Inferior parietal cortex (tissue), 1 donor: ENCODE measurements around the gene KCNK5.

Experiments
- DNase-seq: peaks from one replicate; pipeline ENCODE4 v3.0.0-alpha.2; 2016; ENCODE audit errors: extremely low spot score

Gene KCNK5

DNA sequence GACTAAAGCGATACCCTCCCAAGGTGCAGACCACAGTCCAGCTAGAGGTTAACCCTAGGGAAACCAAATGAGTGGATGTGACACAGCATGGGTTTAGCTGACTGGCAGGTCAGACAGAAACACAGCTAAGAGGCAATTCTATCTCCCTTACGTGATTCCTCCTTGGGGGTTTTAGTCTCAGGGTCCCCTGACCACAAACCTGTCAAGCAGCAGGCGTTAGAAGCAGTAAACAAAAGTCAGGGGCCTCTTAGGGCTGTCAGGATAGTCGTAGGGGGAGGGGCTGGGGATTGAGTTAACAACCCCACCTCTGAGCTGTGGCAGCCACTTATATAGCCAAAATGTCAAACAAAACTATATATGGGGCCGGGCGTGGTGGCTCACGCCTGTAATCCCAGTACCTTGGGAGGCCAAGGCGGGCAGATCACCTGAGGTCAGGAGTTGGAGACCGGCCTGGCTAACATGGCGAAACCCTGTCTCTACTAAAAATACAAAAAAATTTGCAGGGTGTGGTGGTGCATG is 13.6 kb downstream of the KCNK5 start:
- DNase-seq, result no peak

DNA sequence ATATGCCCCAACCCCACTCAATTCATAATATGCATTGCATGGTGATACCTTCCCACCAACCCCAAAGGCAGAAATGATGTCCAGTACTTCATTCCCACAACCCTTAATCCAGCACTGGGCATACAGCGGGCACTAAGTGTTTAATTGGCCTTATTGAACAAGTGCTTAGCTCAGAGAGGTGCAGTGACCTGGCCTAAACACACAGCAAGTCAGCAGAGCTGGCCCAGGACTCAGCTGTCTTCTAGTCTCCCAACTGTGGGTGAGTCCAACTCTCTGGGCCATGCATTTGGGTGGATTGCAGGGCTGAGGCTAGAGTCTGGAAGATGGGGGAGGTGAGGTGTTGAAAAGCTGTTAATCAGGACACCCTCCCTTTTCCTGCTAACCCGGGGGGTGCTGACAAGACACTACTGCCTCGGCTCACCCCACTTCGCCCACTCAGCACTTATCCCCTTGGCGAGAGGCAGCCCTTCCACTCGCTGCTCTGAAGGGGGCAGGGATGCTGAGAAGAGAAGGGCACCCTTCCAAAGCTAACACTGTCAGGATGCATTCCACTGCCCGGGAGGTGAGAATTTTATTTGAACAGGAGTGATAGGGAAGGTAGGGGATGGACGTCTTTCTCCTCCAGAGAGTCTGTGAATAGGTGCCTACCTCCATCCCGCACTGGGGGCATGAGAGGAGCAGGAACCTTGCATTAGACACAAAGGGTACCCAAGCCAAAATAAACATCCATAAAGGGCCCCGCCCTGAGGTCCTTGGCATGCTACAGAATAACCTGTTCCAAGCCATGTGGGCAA is 14.2 kb downstream of the KCNK5 start:
- DNase-seq, result no peak

DNA sequence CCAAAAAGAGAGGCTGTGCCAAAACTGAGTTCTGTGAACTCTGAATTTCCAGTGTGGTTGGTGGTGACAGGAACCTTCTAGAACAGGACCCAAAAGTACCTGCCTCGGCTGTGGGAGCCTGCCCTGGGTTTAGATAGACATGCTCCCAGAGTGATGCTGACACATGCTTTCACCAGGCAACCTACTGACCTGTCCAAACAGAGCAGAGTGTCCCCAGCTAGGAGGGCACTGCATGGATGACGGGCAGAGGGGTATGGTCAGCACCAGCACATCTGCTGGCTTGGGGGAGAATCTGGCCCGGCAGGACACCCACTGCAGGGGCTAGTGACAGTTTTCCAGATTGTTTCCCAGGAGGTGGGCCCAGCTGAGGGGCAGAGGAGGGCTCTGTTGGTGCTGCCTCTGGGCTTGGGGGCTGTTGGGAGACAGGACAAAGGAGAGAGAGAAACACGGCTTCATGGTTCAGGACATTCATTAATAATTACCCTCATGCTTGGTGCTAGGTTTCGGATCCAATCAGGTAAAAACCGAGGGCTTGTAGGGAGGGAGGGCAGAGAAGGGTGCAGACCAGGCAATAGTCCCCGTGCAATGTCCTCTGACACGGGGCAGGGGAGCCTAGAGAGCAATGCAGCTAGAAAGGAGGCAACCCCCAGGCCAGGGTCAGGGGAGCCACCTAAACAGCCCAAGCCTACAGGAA is 15.0 kb downstream of the KCNK5 start:
- DNase-seq, result no peak

DNA sequence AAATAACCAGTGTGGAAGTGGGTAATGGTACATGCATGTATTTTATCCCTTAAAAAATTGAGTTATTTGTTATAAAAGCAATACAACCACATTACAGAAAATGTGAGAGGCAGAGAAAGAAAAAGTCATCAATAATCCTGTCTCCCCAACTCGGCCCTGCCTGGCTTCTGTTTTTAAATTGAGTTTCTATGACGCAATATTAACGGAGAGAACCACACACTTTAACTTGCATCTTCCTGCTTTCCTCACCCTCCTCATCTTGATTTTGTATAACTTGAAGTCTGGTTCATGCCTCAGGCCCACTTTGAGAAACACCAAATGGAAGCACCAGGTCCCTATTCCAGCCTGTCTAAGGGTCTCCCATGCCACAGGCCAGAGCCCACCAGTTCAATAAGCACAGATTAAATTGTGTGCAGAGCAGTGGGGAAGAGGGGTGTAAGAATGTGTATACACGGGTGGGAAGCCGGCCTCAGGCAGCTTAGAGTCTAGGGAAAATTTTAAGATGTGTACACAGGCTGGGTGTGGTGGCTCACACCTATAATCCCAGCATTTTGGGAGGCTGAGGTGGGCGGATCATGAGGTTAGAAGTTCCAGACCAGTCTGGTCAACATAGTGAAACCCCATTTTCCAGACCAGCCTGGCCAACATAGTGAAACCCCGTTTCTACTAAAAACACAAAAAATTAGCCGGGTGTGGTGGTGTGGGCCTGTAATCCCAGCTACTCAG is 15.9 kb downstream of the KCNK5 start:
- DNase-seq, result no peak

- DNase-seq, result no peak
These were observed 18.1 kb downstream of the KCNK5 start for GRCh38 chr6:39211183-39211582.

DNA sequence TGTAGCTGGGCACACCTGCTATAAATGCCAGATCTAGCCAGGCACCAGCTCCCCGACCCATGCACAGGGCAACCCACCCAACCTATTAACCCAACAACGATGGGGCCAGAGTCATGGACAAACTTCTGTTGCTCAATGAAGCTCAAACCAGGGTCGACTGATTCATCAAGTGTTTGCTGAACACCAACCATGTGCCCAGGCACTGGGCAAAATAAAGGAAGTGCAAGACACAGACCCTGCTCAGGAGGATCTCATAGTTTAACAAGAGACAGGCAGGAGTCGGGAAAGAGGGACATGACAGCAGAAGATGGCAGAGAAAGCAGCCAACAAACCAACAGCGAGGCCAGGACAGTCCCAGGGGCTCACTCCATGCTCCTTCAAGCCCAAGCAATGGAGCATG is 18.8 kb downstream of the KCNK5 start:
- no peak for DNase-seq

DNA sequence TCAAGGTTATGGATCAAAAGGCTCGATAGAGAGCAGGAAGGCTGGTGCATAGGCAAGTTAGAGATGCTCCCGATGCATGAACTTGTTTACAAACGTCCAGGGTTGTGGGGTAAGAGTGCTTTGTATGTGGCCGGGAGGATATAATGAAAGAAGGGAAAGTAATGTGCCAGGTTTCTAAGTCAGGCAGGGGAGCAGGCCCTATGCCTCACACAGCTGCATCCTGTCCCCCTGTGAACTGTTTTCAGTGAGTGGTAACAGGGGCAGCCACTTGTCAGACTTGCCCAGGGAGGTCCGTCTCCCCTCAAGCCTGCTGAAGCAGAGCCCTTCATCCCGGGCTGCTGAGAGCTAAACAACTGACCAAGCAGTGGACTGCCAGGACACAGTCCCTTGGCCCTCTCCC is 19.4 kb downstream of the KCNK5 start:
- no peak for DNase-seq

GRCh38 chr6:39209360-39209811 is 19.9 kb downstream of the KCNK5 start:
- no peak for DNase-seq

DNA sequence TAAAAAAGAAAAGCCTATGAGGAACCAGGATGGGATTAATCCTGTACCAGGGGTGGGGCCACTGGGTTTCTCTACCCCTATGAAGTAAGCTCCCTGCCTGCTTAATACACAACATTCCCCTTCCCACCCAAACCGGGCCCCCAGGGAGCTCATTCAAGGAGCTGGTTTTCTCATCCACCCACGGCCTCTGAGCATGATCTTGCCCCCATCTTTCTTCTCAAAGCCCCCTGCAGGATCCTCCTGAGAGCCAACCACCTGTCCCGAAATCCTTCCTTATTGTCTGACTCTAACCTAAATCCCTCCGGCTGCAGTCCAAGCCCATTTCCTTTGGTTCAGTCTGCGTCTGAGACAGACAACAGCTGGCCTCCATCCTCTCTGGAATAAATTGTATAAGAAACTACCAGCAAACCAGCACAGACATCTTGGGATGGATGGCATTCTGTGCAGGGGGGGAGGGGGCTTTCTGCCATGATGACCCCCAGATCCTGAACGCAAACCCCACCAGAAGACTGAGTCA is 21.0 kb downstream of the KCNK5 start:
- no peak for DNase-seq

DNA sequence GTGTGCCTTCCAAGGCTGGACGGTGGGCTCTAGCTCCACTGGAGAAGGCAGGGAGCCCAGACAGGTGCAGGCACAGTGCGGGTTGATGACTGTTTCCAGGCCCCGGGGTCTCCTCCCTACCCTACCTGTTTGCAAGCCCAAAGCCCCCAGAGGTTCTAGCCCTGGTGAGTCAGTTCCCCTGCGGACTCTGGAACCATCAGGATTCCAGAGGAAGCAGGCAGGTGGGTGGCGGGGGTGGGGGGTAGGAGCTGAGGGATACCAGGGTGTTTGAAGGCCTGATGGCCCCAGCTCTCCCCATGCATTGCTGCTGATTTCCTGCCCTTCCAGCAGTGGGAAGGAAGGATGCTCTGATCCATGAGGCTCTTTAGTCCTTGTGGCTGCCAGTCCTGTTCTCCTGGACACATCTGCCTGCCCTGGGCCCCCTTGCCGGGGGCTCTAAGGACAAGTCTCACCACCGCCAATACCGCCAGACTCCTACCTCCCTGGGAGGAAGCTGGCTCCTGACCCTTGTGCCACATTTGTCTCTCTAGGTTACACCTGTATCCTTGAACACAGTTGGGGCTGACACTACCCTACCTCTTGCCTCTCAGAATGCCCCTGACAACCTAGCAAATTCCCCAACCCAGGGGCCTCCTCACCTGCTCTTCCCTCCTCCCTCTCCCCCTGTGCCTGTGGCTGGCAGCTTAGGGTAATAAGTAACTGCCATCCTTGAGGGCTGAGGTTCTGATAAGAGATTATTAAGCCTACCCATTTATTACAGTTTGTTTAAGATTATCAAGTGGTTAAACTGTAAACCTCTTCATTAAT is 21.7 kb downstream of the KCNK5 start:
- DNase-seq, result no peak

DNA sequence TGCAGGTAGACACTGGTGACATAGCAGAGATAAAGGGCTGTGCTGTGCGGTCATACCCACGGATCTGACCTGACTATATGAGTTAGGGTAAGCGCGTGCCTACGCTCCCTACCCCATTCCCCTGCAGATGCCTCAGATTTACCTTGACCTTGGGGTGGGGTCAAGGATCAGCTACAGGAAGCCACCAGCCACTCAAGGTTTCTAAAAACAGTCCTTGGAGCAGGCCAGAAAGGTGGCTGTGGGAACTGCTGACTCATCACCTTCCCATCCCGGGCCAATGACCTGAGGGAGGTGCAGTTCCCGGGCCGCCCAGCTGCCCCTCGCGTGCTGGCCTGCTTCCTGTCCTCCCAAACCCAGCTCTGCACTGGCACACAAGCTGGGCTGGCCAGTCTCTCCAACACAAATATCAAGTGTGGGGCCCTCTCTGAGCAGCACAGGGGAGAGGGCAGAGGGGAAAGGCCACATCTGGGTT is 23.0 kb downstream of the KCNK5 start:
- no peak for DNase-seq

GRCh38 chr6:39204646-39205244 is 24.5 kb downstream of the KCNK5 start:
- no peak for DNase-seq

DNA sequence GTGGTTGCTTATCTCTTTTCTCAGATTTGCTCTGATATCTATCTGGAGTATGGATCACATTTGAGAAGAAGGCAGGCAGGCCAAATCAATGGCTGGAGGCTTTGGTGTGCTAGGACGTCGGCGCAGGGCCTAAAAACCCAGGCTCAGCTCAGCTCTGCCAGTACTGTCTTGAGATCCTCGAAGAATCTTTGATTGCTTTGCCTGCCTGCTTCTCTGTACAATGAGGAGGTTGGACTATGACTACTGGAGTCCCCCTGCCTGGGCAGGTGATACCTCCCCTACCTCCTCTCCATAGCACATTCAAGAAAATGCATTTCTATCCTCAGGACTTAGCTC is 25.1 kb downstream of the KCNK5 start:
- no peak for DNase-seq

DNA sequence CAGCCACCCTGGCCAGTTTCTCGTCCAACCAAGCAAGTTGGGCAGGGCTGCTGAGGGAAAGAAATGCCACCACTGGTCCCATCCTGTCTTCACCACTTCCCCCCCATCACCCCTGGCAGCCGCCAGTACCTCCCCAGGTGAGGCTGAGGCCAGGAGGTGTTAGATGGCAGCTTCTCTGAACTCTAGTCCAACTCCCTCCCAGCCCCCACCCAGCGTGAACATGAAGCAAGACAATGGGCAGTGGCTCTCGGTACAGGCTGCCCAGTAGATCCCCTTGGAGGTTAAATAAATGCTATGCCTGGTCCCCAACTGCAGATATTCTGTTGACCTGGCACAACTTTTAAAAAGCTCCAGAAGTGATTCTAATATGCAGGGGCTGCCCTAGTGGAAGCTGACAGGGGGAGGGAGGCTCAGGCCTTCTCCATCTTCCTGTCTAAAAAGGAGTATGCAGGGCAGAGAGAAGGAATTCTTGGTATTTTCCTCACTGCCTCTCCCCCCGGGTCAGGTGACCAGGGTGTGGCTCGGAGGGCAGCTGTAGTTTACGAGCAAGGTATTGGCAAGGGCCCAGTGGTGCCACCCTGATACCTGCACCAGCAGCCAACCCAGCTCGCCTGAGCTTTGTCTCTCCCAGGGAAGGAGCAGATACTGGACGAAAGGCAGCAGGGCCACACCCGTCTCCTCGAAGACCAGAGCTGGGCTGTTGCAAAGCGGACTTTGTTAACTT is 25.7 kb downstream of the KCNK5 start:
- DNase-seq, result no peak

- no peak for DNase-seq
These were observed 27.1 kb downstream of the KCNK5 start for GRCh38 chr6:39202166-39202565.

- DNase-seq, result no peak
These were observed 28.7 kb downstream of the KCNK5 start for GRCh38 chr6:39200498-39201020.

- no peak for DNase-seq
These were observed 29.3 kb downstream of the KCNK5 start for GRCh38 chr6:39199976-39200375.

DNA sequence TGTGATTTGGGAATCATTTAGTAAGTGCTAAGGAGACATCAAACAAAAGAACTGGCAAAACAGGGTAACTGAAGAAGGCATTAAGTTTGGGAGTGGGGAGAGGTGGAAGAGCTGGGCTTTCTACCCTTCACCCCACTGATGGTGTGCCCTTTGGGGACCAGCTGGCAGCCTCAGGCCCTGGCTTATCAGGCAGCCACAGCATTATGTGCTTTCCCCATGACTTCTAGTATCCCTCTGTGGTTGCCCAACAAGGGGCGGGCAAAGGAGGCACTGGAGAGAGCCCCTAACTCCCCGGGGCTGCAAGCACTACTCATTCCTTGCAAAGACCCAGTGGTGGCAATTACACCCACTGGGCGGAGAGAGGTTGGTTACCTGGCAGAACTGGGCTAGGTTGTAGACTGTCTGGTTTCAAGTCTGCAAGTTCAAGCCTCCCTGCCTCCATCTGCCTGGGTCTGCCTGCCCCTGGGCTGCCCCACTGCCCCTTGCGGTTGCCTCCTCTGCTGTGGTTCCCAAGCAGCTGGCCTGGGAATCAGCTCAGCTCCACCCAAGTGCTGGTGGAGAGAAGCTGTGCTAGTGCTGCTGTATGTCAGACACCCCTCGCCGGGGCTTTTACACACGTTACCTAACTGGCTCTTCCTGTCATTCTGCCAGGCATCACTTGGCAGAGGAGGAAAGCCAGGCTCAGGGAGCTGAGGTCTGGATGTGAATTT is 29.9 kb downstream of the KCNK5 start:
- DNase-seq, result no peak

DNA sequence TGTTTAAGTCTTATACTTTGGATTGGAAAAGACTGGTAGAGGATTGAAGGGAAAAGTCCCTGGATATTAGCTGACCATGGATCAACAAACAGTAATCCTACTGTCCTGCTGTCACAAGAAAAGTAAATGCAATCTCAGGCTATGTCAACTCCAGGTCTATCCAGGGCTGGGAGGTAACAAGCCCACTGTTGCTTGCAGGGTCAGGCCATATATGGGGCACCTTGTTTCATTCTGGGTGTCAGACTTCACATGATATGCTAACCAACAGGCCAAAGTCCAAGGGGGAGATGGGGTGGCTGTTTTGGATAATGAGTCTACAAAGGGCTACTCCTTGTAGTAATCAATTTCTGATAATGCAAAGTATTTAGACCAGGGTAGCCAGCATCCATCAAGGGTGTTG is 30.7 kb downstream of the KCNK5 start:
- DNase-seq, result no peak
